Psoas muscle (tissue), 8 donors: ENCODE results near the gene UGT1A6. TPM values are rescaled to one million over a fixed set of nuclear protein-coding genes. Genes with fewer than 3 reads are reported as not detected.

Experiments
- ATAC-seq, 4 donors: fragments of 200-7000 bp; cut with Tn5 transposase; one replicate each; pipeline ENCODE4 v1.9.1; 2020; ENCODE audit warnings: moderate library complexity in 3 of 4, mild to moderate bottlenecking in 2 of 4
- DNase-seq, 2 donors: peaks; one replicate each; pipeline ENCODE4 v3.0.0-alpha.2; 2020
- H3K27ac ChIP-seq: fragments of 200-600 bp; one replicate; pipeline ENCODE4 v1.8.0; 2022
- H3K27me3 ChIP-seq, 3 donors: fragments of 200-600 bp in 1 of 3; one replicate each; pipeline versions ENCODE4 v1.6.1 to v1.8.0; 2013 to 2022; ENCODE audit warnings: low read length in 2 of 3, mild to moderate bottlenecking in 2 of 3, moderate library complexity in 1 of 3; ENCODE audit not compliant: insufficient read depth in 3 of 3
- H3K36me3 ChIP-seq, 2 donors: fragments of 200-600 bp in 1 of 2; one replicate each; pipeline versions ENCODE4 v1.6.1 to v1.8.0; 2013 to 2022; ENCODE audit warnings: low read depth in 1 of 2, mild to moderate bottlenecking in 1 of 2, moderate library complexity in 1 of 2; ENCODE audit not compliant: insufficient read depth in 1 of 2
- H3K4me1 ChIP-seq: fragments of 200-600 bp; one replicate; pipeline ENCODE4 v1.8.0; 2022
- H3K4me3 ChIP-seq: fragments of 200-600 bp; one replicate; pipeline ENCODE4 v1.8.0; 2022; ENCODE audit warnings: mild to moderate bottlenecking
- H3K9me3 ChIP-seq: fragments of 200-600 bp; one replicate; pipeline ENCODE4 v1.8.0; 2022
- CTCF ChIP-seq: fragments of 200-600 bp; IDR thresholded peaks from one replicate; pipeline ENCODE4 v1.8.0; 2022; ENCODE audit warnings: antibody characterized with exemption
- WGBS, 3 donors: extraction: QIAGEN DNeasy Blood & Tissue Kit; methylation state at CpG; one replicate each; pipeline versions ENCODE4 v1.1.6 to v1.1.7; 2013; 5-methylcytosine and 5-hydroxymethylcytosine counted together
- intact Hi-C, 2 donors: fragments of 100-400 bp; cut with DNase I; formaldehyde crosslinking; loops; one replicate each; pipeline versions ENCODE4 v1.11.0 to v1.14.2; 2022
- polyA plus RNA-seq, 3 donors: library from polyadenylated mRNA; stranded (reverse); fragments of 200-250 nt; gene quantifications; one replicate each; pipeline ENCODE4 v1.2.3, GENCODE V29; 2013
- total RNA-seq, 4 donors: library from RNA; stranded (reverse); fragmentation: NEBNext Ultra II Directional in 2 of 4; extraction: Animal tissue kit (Norgen Biotek cat#: 25700) in 2 of 4; gene quantifications; one replicate each; pipeline versions ENCODE4 v1.2.1 to v1.2.4, GENCODE V29; 2021 to 2023
- donor health status: healthy with polysubstance abuse.
- donor health status: DM: no; HTN: no; CAD: no; lungs with moderate emphysema.
- donor health status: Bipolar disorder and iron deficiency.
- donor health status: healthy.
- donor health status: DM: yes; HTN: yes; CAD: no.
- donor health status: DM: no; HTN: no; CAD: no.
- donor health status: DM: no; HTN: no; CAD: no.
- donor health status: DM: yes; HTN: yes; CAD: no.

Gene UGT1A6
- total and polyA plus RNA-seq, 7 donors = not detected

- H3K4me1 ChIP-seq = no peaks in the 10 kb centered on the region
- 67 to 71% (median 68%) methylated on average over 12 of the region's 12 CpGs for WGBS, 3 donors
- H3K27ac ChIP-seq = no peak overlapping the region
- no peak overlapping the region for H3K4me3 ChIP-seq
- no peaks in the 10 kb centered on the region for H3K9me3 ChIP-seq
- intact Hi-C loops = no loop called here
- no peak for TF ChIP-seq CTCF
- ATAC-seq = no peak
- peaks cover 0 to 3% (median 0%) of the 10 kb centered on the region in 3 donors for H3K27me3 ChIP-seq
- no peak for DNase-seq
- H3K36me3 ChIP-seq = no peaks in the 10 kb centered on the region
These were observed 114.7 kb downstream of the UGT1A6 start for GRCh38 chr2:233807215-233807865.

GRCh38 chr2:233807966-233808935 is 115.6 kb downstream of the UGT1A6 start:
- Histone ChIP-seq H3K9me3 (no peaks in the 10 kb centered on the region), H3K27me3 (peaks cover 0 to 3% (median 0%) of the 10 kb centered on the region in 3 donors), H3K4me1 (no peaks in the 10 kb centered on the region), H3K27ac (no peak overlapping the region), H3K4me3 (no peak overlapping the region), H3K36me3 (no peaks in the 10 kb centered on the region)
- DNase-seq = no peak
- WGBS, 3 donors = 69 to 78% (median 78%) methylated on average over 10 of the region's 10 CpGs
- intact Hi-C loops = no loop called here
- ATAC-seq = no peak
- TF ChIP-seq CTCF = no peak

GRCh38 chr2:233810385-233810784 is 117.7 kb downstream of the UGT1A6 start:
- DNase-seq = no peak
- Histone ChIP-seq H3K36me3 (no peaks in the 10 kb centered on the region), H3K4me3 (no peak overlapping the region), H3K4me1 (no peaks in the 10 kb centered on the region), H3K9me3 (no peaks in the 10 kb centered on the region), H3K27me3 (peaks cover 0 to 3% (median 0%) of the 10 kb centered on the region in 3 donors), H3K27ac (no peak overlapping the region)
- no peak for ATAC-seq
- no peak for TF ChIP-seq CTCF
- 85 to 87% (median 85%) methylated on average over 6 of the region's 6 CpGs for WGBS, 3 donors
- intact Hi-C loops = no loop called here

GRCh38 chr2:233811087-233811486 is 118.4 kb downstream of the UGT1A6 start:
- no peak for DNase-seq
- intact Hi-C loops = no loop called here

More at GRCh38 chr2:233811087-233811486, 118.4 kb downstream of the UGT1A6 start:
- H3K4me1 ChIP-seq = no peaks in the 10 kb centered on the region
- H3K9me3 ChIP-seq = no peaks in the 10 kb centered on the region
- TF ChIP-seq CTCF = no peak
- peaks cover 0 to 3% (median 0%) of the 10 kb centered on the region in 3 donors for H3K27me3 ChIP-seq
- 57 to 74% (median 62%) methylated on average over 4 of the region's 4 CpGs for WGBS, 3 donors
- no peak overlapping the region for H3K4me3 ChIP-seq
- H3K36me3 ChIP-seq = no peaks in the 10 kb centered on the region
- no peak overlapping the region for H3K27ac ChIP-seq
- no peak for ATAC-seq
